SK-N-DZ (cell line): Measurements from ENCODE around the gene KRTAP3-3.
A peak's percentile ranks its signal among the peaks of the same experiment; 100 is the strongest.
"Not testable (repeated sequence)": the region's sequence is repeated elsewhere in the genome, so short reads cannot be mapped to it uniquely, and the experiment has no call there.

Experiments used
- DNase-seq: peaks from one replicate; pipeline ENCODE4 v3.0.0-alpha.2; 2015; ENCODE audit warnings: low spot score

Gene KRTAP3-3

DNA sequence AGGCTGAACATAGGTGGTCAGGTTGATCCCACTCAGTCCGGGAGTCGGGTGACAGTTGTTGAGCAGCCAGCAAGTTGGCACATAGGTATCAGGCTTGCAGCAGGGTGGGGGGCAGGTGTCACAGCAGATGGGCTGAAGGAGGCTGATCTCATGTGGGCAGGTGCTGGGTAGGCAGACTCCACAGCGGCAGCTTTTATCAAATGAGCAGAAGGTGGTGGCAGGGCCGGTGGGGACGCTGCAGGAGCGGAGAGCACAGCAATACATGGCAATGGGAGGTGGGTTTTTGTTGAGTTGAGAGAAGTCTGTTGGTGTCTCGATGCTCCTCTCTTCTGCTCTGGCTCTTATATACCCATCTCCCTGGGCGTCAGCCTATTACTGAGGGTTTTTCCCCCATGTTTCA is 14.8 kb upstream of the KRTAP3-3 start, which contains the start of gene KRTAP3-1:
Gene KRTAP3-1, minus strand, starts transcription at position 318 of the 400 bp plus-strand sequence. Its CDS starts 54 bp downstream, at position 264.
- DNase-seq = no peak

DNA sequence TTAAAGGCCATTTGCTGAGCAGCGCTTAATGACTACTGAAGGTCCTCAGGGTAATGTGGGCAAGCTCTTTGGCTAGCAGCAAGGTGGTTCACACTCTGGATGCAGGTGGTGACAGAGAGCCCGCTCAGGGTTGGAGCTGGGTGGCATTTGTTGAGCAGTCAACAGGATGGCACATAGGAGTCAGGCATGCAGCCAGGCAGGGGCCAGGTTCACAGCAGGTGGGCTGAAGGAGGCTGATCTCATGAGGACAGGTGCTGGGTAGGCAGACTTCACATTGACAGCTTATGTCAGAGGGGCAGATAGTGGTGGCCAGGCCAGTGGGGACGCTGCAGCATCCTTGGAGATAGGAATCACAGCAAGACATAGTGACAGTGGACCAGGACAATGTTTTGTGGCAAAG is 10.4 kb upstream of the KRTAP3-3 start:
- no peak for DNase-seq

DNA sequence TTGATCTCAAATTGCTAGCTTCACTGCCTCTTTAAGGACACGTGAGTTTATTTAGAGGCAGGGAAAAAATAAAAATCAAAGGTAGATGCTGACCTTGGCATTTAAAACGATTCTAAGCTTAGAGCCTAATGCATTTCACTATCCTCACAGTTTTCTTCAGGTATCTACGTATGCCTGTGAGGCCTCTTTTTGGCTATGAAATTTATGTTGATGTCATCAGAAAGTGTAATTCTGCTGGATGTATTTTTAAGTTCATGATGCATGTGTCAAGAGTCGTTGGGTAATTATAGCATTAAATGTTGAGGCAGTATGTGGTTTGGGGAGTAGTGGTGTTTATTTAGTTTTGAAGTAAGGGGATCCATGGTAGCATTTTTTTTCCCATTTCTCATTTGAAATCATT is 10.0 kb upstream of the KRTAP3-3 start:
- DNase-seq = no peak

DNA sequence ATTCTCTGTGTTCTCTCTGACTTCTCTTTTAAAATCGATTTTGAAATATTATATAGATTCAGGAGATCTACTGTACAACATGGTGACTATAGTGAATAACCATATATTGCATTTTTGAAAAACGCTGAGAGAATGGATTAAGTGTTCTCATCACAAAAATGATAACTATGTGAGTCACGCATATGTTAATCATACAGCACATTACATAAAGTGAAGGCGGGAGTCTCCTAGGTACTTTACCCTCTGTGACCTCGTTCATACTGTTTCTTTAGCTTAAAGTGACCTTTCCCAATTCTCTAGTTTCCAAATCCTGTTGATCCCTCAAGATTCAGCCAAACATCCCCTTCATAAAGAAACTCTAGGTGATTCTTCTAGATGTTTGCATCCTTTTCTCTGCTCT is 8.8 kb upstream of the KRTAP3-3 start:
- no peak for DNase-seq

DNA sequence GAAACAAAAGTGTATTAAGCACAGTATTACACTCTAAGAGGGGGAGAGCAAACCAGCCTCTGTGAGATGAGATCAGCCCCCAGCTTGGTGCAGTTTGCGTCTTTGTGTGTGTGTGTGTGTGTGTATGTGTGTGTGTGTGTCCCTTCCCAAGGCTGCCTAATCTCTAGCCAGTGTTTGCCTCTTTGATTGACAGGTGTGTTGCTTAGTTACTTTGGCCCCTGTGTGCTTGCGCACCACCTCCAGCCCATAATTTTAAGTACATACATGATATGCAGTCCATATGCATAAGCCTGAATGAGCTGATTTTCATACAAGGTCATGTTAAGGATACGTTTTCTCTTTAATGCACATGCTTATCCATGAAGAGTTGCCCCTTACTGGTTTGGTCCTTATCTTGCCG is 7.8 kb upstream of the KRTAP3-3 start:
- DNase-seq = no peak

DNA sequence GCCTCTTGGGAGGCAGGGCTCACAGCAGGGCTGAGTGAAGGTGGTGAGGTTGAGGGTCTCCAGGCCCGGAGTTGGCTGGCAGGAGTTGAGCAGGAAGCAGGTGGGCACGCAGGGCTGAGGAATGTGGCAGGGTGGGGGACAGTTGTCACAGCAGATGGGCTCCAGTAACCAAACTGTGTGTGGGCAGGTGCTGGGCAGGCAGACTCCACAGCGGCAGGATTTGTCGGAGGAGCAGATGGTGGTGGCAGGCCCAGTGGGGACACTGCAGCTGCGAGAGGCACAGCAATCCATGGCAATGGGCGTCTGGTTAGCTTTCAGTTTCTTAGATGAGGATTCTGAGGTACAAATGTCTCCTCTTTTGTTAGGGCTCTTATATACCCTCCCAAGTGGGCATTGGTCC is 5.6 kb upstream of the KRTAP3-3 start, which contains the start of gene KRTAP3-2:
Gene KRTAP3-2, minus strand, starts transcription at position 344 of the 400 bp plus-strand sequence. Its CDS starts 53 bp downstream, at position 291.
- DNase-seq = not testable (repeated sequence)

DNA sequence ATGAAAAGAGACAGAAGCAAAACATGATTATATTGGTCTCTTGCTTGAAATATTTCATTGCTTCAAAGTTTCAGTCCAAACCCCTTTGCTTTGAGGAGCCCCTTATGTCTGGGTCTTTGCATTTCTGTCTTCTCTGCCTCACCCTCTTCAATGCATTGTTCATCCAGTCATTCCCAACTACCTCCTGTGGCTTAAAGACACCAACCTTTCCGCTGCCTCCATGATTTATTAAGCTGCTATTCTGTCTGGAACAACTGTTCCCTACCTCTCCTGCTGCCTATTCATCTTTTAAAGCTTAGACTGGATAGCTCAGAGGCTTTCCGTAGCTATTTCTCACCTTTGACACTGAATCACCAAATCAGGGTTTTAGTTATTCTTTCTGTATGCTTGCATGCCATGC is 3.4 kb upstream of the KRTAP3-3 start:
- DNase-seq = no peak

DNA sequence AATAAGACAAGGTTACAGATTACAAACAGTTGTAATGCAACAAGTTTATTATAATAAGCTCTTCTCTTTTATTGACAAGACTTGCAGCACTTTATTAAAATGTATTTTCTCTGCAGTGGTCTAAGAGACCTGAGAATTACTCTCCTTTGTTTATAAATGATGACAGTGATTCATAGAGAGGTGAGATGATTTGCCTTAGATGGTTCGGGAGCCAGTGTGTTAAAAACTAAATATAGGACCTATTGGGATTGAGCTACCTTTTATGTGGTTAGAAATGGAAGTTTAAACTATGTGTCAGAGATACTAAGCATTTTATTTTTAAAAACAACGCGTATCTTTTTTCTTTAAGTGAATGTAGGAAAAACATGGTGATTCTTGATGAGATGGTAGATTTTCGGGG is 2.9 kb upstream of the KRTAP3-3 start:
- no peak for DNase-seq

DNA sequence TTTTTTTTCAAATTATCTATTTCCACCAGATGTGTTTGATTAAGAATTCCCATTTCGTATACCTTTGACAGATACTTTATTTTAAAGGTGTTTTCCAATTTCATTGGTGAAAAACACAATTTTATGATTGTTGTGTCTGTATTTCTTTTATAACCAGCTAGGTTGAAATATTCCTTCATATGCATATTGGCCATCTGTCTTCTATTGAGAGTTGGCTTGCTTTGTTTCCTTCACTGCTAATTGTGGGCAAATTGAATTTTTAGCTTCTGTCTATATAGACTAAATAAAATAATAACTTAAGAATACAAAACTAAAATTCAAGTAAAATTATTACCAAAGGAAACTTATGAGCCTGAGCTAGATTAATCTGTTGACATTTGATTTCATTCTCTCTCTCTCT is 1.2 kb upstream of the KRTAP3-3 start:
- no peak for DNase-seq

DNA sequence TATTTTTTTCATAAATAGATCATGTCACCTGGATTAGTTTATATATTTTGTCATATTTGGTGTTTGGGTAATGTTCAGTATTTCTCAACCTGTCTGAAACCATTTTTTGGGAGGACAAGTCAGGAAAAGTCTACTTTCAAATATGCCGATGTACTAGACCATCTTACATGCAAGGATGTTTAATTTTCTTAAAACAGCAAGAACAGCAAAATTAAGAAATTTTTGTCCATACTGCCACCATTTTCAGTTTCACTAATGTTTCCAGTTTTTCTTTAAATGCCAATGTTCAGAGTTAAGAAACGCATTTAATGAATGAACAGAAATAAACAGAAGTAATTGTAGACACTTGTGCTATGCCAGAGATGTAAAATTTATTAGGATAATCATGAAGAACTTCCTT is 880 bp downstream of the KRTAP3-3 start:
- no peak for DNase-seq

DNA sequence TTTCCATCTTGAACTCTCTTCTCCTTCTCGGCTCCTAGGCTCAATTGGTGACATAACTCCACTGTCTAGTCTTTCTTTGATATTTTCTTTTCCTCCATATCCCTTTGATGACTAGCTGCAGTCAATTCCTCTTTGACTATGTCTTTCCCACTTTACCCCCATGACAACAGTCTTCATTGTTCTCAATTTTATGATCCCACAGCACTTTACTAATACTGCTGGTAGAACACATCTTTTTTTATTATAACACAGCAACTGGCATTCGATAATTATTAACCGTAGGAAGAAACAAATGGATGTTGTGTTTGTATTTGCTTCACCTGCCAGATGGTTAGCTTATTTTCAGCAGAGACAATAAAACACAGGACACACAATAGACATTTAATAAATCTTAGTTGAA is 1.3 kb downstream of the KRTAP3-3 start:
- DNase-seq = no peak

DNA sequence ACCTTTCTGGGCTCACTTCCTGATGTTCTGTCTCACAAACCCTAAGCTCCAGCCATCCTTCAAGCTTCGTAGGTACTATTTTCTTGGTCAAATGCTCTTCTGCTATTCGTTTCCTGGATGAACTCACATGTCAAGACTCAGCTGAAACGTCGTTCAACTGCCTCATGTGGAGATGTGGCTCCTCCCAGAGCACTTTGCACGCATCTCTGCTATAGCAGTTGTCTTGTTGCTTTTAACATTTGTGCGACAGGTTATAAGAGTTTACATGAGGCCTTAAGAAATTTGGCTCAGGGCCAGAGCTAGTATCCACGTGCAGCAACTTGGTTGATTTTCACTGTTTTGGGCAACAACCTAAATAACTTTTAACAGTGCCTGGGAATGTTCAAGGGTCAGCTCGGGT is 7.0 kb downstream of the KRTAP3-3 start:
- no peak for DNase-seq

DNA sequence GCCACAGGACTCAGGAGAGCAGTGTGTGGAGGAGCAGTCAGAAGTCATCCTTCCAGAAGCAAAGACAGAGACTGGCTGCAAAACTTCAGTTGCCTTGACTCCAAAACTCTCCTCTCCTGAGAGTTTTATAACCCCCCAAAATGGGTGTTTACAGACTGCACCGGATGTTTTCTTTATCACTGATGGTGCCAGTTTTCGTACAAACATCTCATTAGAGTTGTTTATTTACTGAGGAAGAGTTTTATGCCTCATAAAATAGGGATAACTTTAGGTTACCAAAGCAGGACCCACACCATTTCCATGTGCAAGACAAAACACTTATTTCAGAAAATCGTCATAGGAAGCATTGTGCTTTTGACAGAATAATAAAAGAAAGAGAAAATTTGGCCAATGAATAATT is 9.7 kb downstream of the KRTAP3-3 start, which contains the start of gene KRT40:
Gene KRT40, minus strand, starts transcription at position 101 of the 400 bp plus-strand sequence. Its CDS starts 53 bp downstream, at position 48.
- no peak for DNase-seq

DNA sequence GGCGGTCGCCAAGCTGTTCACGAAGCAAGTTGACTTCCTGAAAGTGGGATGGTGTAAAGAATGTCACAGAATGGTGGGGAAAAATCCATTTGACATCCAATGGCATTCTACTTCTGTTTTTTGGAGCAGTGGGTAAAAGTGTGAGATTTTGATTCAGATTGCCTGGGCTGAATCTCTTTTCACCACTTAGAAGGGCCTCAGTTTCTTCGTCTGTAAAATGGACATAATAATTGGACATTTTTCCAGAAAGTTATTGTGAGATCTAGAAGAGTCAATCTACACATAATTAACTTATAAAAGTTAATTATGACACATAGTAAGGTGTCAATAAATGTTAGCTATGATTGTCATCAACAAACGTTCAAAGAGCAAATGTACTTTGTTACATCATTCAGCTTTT is 12.8 kb downstream of the KRTAP3-3 start:
- DNase-seq = no peak

DNA sequence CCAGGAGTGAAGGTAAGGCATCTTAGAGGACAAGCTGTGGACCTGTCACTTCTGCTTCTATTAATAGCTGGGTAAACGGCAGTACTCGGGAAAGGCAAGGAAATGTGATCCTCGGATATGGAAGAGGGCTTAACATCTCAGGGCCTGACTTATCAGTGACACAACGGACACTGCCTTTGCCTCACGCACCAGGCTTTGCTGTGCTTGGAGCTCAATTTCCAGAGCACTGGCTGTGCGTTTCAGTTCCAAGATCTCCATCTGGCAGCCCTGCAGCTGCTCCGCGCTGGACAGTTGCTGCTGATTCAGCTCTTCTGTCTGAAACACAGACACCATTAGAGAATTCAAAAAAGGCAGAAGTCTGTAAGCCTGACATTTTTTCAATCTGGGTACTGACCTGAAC is 13.4 kb downstream of the KRTAP3-3 start:
- peak; percentile 12 for DNase-seq

DNA sequence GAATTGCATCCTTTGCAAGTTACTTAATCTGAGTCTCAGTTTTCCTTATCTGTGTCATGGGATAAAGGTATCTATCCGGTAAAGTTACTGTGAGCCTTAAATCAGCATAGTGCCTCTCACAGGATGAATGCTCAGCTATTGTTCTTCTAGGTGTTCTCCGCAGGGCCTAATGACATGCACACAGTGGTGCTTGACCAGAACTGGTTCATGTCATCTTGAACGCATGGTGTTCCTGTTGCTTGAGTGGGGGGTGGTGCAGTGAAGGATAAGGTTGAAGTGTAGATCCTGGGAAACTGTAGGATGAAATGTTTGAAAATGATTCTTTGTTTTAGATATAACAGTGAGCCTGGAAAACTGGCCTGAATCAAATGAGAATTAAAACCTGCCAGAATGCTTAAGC is 13.8 kb downstream of the KRTAP3-3 start:
- no peak for DNase-seq

DNA sequence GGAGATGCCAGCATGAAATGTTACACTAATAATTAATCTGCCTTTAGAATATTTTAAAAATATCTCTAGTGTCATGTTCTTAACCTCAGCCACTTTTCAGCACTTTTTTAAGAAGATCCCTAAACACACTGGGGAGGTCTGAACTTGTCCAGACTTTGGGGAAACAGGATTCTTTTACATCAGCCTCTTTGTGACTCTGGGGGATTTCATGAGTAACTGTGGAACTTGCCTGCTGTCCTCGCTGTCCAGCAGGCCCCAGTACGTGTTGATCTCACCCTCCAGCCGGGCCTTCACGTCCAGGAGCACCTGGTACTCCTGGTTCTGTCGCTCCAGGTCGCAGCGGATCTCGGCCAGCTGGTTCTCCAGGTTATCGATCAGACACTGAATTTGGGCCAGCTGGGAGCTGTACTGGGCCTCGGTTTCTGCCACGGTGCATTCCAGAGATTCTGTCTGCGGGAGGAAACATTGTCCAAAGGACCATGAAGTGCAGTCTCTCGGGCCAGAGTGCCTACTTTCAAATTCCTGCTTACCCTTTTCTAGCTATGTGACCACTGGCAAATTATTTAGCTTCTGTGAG is 15.3 kb downstream of the KRTAP3-3 start:
- DNase-seq = no peak

DNA sequence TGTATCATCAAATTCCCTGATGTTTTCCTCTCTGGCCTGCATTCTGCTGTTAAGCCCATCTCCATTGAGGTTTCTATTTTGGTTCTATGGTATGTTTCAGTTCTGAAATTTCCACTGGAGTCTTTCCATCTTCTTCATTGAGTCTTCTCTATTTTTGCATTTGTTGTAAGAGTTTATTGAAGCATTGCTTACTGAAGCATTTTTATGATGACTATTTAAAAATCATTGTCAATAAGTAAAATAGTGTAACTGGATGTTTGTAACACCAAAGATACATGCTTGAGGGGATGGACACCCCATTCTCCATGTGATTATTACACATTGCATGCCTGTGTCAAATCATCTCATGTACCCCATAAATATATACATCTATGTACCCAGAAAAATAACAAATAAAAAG is 18.4 kb downstream of the KRTAP3-3 start:
- no peak for DNase-seq

DNA sequence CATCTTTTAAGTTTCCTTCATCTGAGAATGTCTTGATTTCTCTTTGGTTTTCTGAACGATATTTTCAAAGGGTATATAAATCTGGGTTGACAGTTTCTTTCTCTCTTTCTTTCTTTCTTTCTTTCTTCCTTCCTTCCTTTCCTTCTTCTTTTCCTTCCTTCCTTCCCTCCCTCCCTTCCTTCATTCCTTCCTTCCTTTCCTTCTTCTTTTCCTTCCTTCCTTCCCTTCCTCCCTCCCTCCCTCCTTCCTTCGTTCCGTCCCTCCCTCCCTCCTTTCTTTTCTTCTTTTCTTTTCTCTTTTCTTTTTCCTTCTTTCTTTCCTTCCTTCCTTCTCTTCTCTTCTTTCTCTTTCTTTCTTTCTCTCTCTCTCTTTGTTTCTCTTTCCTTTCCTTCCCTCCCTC is 19.6 kb downstream of the KRTAP3-3 start:
- DNase-seq = no peak

DNA sequence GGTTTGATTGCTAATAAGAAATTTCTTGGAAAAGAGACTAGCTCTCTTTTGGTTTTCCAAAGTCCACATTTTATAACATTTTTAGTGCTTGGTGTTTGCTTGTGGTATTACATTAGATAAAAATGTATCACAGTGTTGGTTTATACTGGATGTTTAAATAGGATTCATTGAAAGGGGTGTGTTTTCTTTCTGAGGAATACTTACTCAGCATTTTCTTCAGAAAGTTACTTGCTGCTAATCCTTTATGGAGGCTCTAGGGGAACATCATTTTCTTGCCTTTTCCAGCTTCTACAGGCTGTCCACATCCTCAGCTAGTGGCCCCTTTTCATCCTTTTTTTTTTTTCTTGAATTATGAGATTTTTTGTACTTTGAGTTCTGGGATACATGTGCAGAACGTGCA is 26.4 kb downstream of the KRTAP3-3 start:
- no peak for DNase-seq

DNA sequence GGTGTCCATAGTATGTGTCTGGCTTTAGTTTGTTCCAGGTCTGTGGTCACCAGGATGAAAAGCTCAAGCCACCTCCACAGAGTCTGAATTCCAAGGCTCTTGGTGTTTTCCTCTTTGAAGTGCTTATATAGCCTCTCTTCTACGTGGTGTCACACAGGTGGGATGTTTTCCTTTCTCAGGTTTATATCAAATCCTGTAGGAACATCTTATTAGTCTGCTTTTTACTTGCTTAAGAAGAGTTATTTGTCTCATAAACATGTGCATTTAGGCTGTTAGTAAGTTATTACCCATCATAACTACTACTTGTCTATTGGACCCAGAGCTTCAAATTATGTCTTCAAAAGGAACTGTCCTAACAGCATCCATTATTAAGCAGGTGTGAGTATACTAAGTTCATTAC is 27.1 kb downstream of the KRTAP3-3 start, which contains the start of gene KRT39:
Gene KRT39, minus strand, starts transcription at position 101 of the 400 bp plus-strand sequence. Its CDS starts 92 bp downstream, at position 9.
- no peak for DNase-seq

DNA sequence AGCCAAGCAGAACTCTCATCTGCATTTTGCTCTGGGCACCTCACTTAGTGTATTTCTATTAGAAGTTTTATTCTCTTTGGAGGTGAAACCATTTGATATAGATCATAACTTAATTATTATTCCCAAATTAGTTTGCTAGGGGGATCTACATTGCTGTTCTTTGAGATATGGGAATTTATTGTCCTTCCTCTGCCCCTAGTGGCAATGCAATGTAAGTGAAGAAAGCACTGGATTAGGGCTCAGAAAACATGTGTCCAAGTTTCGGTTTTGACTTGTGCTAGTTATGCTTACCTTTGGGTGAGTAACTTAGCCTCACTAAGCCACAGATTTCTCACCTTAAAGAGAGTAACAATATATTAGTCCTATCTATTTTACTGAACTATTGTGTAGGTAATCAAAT is 30.1 kb downstream of the KRTAP3-3 start:
- no peak for DNase-seq

DNA sequence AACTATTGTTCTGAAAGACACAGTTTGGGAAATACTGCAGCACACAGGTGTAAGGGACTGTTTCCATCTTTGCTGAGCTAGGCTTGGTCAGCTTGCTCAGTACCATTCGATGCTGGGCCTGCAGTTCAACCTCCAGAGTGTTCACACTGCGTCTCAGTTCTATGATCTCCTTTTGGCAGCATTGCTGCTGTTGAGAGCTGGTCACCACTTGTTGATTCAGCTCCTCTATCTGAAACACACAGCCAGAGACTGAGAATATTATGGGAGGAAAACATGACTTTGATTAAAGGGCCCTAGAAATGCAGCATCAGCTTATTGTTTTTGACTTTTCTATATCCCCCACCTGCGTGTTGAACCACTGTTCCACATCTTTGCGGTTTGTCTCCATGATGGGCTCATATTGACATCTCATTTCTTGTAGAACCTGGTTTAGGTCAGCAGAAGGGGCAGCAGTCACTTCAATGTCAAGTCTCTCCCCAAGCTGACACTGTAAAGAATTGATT is 31.9 kb downstream of the KRTAP3-3 start:
- DNase-seq = no peak

DNA sequence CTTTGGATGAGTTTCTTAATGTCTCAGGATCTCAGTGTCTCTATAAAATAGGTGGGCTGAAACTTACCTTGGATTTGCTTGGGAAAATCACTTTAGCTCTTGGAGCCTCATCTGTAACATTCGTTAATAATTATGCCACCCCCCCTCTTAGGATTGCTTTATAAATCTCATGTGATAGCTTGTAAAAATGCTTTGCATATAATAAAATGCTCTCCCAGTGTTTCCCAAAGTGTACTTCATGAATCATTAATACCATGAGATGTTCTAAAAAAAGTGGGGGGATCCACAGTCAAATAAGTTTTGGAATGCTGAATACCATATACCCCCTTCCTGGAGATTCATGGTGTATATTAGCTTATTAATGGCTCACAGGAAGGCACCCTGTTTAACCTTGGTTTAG is 32.4 kb downstream of the KRTAP3-3 start:
- no peak for DNase-seq
